ENCODE results near the gene NPB.

NPB gene

GRCh38 chr17:81911277-81911961 lies 9.4 kb downstream of the NPB start, which contains the start of gene PCYT2:
TSS of gene PCYT2 (minus strand) at chr17:81911399. CDS start at chr17:81911355, 44 bp downstream.
- peak; percentile 100 for DNase-seq (ENCODE audit: low spot score)
- no peak for TF ChIP-seq CTCF (IDR thresholded peaks at IDR 0.05; ENCODE audit: extremely low read depth, missing control alignments)

GRCh38 chr17:81911969-81912368 lies 9.9 kb downstream of the NPB start:
- no peak for TF ChIP-seq CTCF (IDR thresholded peaks at IDR 0.05; ENCODE audit: extremely low read depth, missing control alignments)
- DNase-seq (ENCODE audit: low spot score): no peak

- DNase-seq (ENCODE audit: low spot score): no peak
- no peak for TF ChIP-seq CTCF (IDR thresholded peaks at IDR 0.05; ENCODE audit: extremely low read depth, missing control alignments)
These were observed 10.6 kb downstream of the NPB start for GRCh38 chr17:81912441-81913309.

GRCh38 chr17:81913394-81914102 lies 11.5 kb downstream of the NPB start:
- DNase-seq (ENCODE audit: low spot score): no peak
- TF ChIP-seq CTCF (IDR thresholded peaks at IDR 0.05; ENCODE audit: extremely low read depth, missing control alignments): no peak

GRCh38 chr17:81914103-81914850 lies 12.2 kb downstream of the NPB start:
- no peak for TF ChIP-seq CTCF (IDR thresholded peaks at IDR 0.05; ENCODE audit: extremely low read depth, missing control alignments)
- DNase-seq (ENCODE audit: low spot score): no peak

- DNase-seq (ENCODE audit: low spot score): no peak
- TF ChIP-seq CTCF (IDR thresholded peaks at IDR 0.05; ENCODE audit: extremely low read depth, missing control alignments): no peak
These were observed 13.3 kb downstream of the NPB start for GRCh38 chr17:81915331-81915730.
